ENCODE data around the gene MGMT.

Gene MGMT

GRCh38 chr10:129784291-129784690 is 317.2 kb downstream of the MGMT start:
- no peak for DNase-seq

GRCh38 chr10:129784891-129785290 is 317.9 kb downstream of the MGMT start:
- DNase-seq: no peak

GRCh38 chr10:129785536-129785981 is 318.5 kb downstream of the MGMT start:
- no peak for DNase-seq

- DNase-seq: no peak
Observed at GRCh38 chr10:129786216-129786615, 319.2 kb downstream of the MGMT start.

GRCh38 chr10:129787557-129787956 is 320.5 kb downstream of the MGMT start:
- DNase-seq: no peak

GRCh38 chr10:129788215-129788614 is 321.2 kb downstream of the MGMT start:
- no peak for DNase-seq

- no peak for DNase-seq
Observed at GRCh38 chr10:129790715-129791446, 323.8 kb downstream of the MGMT start.

- DNase-seq: no peak
Observed at GRCh38 chr10:129792141-129792540, 325.1 kb downstream of the MGMT start.

- DNase-seq: no peak
Observed at GRCh38 chr10:129792864-129793263, 325.8 kb downstream of the MGMT start.

GRCh38 chr10:129793479-129793878 is 326.4 kb downstream of the MGMT start:
- DNase-seq: no peak

GRCh38 chr10:129793996-129794395 is 327.0 kb downstream of the MGMT start:
- no peak for DNase-seq

GRCh38 chr10:129796710-129797420 is 329.8 kb downstream of the MGMT start:
- DNase-seq: no peak

GRCh38 chr10:129799942-129800341 is 332.9 kb downstream of the MGMT start:
- no peak for DNase-seq

- DNase-seq: no peak
Observed at GRCh38 chr10:129800796-129801340, 333.8 kb downstream of the MGMT start.

- no peak for DNase-seq
Observed at GRCh38 chr10:129807211-129807610, 340.2 kb downstream of the MGMT start.

GRCh38 chr10:129808092-129808983 is 341.3 kb downstream of the MGMT start:
- DNase-seq: no peak

- no peak for DNase-seq
Observed at GRCh38 chr10:129809431-129809830, 342.4 kb downstream of the MGMT start.

GRCh38 chr10:129809841-129810240 is 342.8 kb downstream of the MGMT start:
- no peak for DNase-seq

GRCh38 chr10:129811208-129811607 is 344.2 kb downstream of the MGMT start:
- no peak for DNase-seq

GRCh38 chr10:129812398-129812797 is 345.4 kb downstream of the MGMT start:
- no peak for DNase-seq

- no peak for DNase-seq
Observed at GRCh38 chr10:129814681-129815646, 347.9 kb downstream of the MGMT start.

Data from GOT3 (cell line).